OCI-LY1 (cell line): ENCODE data around the gene CTSH.
"Not testable (repeated sequence)": the region's sequence is repeated elsewhere in the genome, so short reads cannot be mapped to it uniquely, and the experiment has no call there.

Experiments
- CTCF ChIP-seq: fragments of 200-600 bp; sonication (generic), shearing (Covaris generic); IDR thresholded peaks from 2 replicates; pipeline ENCODE4 v1.5.1; 2017; ENCODE audit warnings: mild to moderate bottlenecking, antibody characterized with exemption, low read length, moderate library complexity, mixed read lengths
- EZH2 ChIP-seq: fragments of 200-600 bp; sonication (generic), shearing (Covaris generic); IDR thresholded peaks from 2 replicates; pipeline ENCODE4 v1.8.0; 2017; ENCODE audit warnings: borderline replicate concordance, mixed run types, mild to moderate bottlenecking, antibody characterized with exemption, low read length, moderate library complexity, mixed read lengths

DNA sequence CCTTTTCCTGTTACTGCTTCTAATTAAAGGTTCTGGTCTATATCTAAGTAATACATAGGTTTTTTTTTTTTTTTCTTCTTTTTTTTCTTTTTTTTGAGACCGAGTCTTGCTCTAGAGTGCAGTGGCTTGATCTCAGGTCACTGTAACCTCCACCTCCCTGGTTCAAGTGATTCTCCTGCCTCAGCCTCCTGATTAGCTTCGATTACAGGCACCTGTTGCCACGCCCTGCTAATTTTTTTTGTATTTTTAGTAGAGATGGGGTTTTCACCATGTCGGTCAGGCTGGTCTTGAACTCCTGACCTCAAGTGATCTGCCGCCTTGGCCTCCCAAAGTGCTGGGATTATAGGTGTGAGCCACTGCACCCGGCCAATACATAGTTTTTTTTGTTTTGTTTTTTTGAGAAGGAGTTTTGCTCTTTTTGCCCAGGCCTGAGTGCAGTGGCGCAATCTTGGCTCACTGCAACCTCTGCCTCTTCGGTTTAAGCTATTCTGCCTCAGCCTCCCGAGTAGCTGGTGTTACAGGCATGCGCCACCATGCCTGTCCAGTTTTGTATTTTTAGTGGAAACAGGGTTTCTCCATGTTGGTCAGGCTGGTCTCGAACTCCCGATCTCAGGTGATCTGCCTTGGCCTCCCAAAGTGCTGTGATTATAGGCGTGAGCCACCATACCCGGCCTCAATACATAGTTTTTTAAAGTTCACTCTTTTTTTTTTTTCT is 43.9 kb downstream of the CTSH start:
- not testable (repeated sequence) for TF ChIP-seq CTCF, EZH2
